ENCODE measurements around the gene AXIN2. TPM values are rescaled to one million over a fixed set of nuclear protein-coding genes. Genes with fewer than 3 reads are reported as not detected.

Gene AXIN2
- total and polyA plus RNA-seq, 3 donors from 2014 or later, result 18.1 to 26.3 (median 20.2) TPM

DNA sequence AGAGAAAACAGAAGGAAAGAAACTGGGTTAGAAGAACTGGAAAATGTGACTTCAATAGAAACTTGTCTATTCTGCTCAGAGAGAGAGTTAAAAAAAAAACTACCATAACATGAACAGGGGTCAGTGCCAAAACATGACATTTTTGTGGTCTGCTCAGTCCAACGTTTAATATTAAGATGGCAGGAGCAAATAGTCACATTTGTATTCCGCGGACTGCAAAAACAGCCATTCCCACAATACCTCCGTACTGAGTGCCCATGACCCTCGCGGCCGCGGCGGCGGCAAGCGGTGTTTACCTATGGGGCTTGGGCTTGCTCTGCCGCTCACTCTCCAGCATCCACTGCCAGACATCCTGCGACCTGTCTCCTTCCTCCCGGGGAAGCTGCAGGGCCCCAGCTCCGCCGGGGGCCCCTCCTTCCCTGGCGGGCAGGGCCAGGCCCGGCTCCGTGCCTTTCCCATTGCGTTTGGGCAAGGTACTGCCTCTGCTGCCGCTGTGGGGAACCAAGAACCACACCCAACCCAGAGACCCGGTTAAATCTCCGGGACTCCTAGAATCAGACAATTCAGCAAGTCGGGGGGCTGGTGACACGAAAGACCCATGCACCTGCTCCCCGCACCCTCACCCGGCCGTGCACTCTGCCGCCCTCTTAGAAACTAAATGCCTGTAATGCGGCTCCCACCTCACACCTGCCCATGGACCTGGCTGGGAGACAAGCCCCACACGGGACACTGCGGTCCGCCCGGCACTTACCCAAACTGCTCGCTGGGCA lies 24.7 kb downstream of the AXIN2 start:
- WGBS, 2 donors, result 48 to 70% methylated on average over 19 to 31 of the region's 35 CpGs
- Histone ChIP-seq H3K9me3 (no peaks in the 10 kb centered on the region), H3K36me3 (ENCODE audit: low read depth, missing control alignments) (no peaks in the 10 kb centered on the region), H3K4me1 (peaks cover 13% of the 10 kb centered on the region), H3K27me3 (no peaks in the 10 kb centered on the region), H3K27ac (no peak overlapping the region), H3K4me3 (peak overlapping the region; percentile 51 to 55)
- intact Hi-C loops (cut with DNase I; ENCODE audit: low total_unique reads), result no loop called here
- DNase-seq, result no peak
- TF ChIP-seq, protein P1, sequence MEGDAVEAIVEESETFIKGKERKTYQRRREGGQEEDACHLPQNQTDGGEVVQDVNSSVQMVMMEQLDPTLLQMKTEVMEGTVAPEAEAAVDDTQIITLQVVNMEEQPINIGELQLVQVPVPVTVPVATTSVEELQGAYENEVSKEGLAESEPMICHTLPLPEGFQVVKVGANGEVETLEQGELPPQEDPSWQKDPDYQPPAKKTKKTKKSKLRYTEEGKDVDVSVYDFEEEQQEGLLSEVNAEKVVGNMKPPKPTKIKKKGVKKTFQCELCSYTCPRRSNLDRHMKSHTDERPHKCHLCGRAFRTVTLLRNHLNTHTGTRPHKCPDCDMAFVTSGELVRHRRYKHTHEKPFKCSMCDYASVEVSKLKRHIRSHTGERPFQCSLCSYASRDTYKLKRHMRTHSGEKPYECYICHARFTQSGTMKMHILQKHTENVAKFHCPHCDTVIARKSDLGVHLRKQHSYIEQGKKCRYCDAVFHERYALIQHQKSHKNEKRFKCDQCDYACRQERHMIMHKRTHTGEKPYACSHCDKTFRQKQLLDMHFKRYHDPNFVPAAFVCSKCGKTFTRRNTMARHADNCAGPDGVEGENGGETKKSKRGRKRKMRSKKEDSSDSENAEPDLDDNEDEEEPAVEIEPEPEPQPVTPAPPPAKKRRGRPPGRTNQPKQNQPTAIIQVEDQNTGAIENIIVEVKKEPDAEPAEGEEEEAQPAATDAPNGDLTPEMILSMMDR (IDR thresholded peaks at IDR 0.05), result no peak

DNA sequence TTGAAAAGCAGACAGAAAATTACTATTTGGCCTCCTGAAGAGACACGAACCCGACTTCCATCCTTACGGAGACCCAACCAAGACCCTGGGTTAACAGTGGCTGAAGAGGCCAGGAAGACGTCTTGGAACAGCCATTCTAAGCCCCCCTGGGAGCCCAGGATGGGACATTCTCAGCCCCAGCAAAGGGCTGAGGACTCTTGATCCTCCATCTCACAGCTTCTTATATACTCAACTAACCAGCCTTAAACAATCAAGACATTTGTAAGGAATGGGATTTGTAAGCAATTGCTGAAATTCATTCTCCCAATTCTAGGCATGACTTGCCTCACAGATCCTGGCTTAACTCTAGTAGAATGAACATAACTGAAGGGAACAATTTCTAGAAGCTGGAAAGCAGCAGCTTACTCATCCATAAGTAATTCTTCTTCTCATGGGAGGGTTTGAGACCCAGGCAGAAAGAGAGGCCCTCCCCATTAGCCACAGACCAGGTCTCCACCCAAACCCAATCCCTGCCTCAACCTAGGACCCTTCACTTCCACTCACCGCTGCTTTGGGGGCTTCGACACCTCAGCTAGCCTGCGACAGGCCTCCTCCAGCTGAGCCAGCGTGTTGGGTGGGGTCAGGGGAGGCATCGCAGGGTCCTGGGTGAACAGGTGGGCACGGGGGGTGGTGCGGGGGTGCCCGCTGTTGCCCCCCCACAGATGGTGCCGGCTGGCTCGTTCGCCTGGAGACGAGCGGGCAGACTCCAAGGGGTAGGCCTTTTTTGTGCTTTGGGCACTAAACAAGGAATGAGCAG lies 25.5 kb downstream of the AXIN2 start:
- H3K4me1 ChIP-seq, result peaks cover 20% of the 10 kb centered on the region
- H3K27me3 ChIP-seq, result no peaks in the 10 kb centered on the region
- no peaks in the 10 kb centered on the region for H3K36me3 ChIP-seq (ENCODE audit: low read depth, missing control alignments)
- WGBS, 2 donors, result 60 to 89% methylated on average over 17 of the region's 17 CpGs
- intact Hi-C loops (cut with DNase I; ENCODE audit: low total_unique reads), result no loop called here
- no peak overlapping the region for H3K27ac ChIP-seq
- no peaks in the 10 kb centered on the region for H3K9me3 ChIP-seq
- TF ChIP-seq, protein P1 (IDR thresholded peaks at IDR 0.05), result no peak
- TF ChIP-seq POLR2A (IDR thresholded peaks at IDR 0.05), result no peak
- H3K4me3 ChIP-seq, result no peak overlapping the region
- no peak for DNase-seq

DNA sequence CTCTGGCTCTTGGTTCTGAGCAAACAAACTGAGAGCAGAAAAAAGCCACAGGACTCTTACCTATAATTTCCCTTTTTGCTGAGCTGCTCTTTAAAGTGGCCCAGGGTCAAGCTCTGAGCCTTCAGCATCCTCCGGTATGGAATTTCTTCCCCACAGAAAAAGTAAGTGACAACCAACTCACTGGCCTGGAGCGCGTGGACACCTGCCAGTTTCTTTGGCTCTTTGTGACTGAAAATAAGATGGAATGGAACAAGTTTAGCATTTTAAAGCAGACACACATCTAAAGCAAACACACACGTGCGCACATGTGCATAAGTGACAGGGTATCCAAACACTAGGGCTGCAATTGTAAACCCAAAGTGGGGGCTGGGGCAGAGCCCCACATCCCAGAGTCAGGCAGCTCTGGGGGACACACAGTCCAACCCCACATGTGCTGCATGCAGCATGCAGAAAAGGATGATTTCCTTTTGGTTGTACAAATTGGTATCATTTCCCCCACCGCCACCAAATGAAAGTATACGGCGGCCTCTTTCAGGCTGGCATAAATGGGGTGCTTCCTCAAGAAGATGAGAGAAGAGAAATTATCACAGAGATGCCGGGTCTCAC lies 27.5 kb downstream of the AXIN2 start:
- DNase-seq, result no peak

DNA sequence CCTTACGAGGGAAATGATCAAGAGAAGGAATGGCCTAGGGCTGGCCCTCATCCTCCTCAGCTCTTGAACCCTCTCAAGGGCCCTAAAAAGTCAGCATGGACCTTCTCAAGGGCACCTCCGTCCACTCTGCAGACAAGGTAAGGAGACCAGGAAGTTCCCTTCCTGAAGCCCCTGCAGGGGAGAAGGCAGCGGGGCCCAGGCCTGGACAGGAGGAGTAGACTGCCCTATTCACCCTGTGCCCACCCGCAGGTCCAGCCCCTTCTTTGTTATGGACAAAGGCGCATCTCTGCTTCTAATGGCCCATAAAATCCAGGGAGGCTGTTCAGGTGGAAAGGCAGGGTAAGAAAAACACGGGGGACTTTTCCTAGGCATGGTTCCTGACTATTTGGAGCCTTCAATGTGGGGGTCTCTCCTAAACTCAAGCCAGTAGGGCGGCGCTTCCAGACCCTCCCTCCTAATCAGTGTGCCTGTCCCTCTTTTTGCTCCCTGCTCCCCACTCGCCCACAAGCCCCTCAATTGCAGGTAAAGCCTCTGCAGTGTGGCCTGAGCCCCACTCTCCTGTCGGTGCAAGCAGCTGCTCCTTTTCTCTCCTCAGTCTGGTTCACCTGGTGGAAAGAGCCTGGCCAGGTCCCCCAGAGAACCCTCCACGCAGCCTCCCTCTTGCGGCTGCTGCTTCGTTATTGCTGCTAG lies 28.2 kb downstream of the AXIN2 start:
- intact Hi-C loops (cut with DNase I; ENCODE audit: low total_unique reads), result no loop called here
- Histone ChIP-seq H3K4me3 (no peak overlapping the region), H3K27me3 (no peaks in the 10 kb centered on the region), H3K4me1 (peaks cover 24% of the 10 kb centered on the region), H3K9me3 (no peaks in the 10 kb centered on the region), H3K27ac (no peak overlapping the region), H3K36me3 (ENCODE audit: low read depth, missing control alignments) (no peaks in the 10 kb centered on the region)
- TF ChIP-seq, protein P1 (IDR thresholded peaks at IDR 0.05), result no peak
- TF ChIP-seq POLR2A (IDR thresholded peaks at IDR 0.05), result no peak
- WGBS, 2 donors, result 82 to 91% methylated on average over 11 to 13 of the region's 13 CpGs
- DNase-seq, result no peak

More for the DNA sequence above, 27.5 kb downstream of the AXIN2 start:
- no peak overlapping the region for H3K27ac ChIP-seq
- no peaks in the 10 kb centered on the region for H3K9me3 ChIP-seq
- no peak overlapping the region for H3K4me3 ChIP-seq
- peaks cover 24% of the 10 kb centered on the region for H3K4me1 ChIP-seq
- H3K36me3 ChIP-seq (ENCODE audit: low read depth, missing control alignments), result no peaks in the 10 kb centered on the region
- WGBS, 2 donors, result 87 to 91% methylated on average over 9 of the region's 9 CpGs
- no peak for TF ChIP-seq POLR2A (IDR thresholded peaks at IDR 0.05)
- TF ChIP-seq, protein P1 (IDR thresholded peaks at IDR 0.05), result no peak
- intact Hi-C loops (cut with DNase I; ENCODE audit: low total_unique reads), result no loop called here
- no peaks in the 10 kb centered on the region for H3K27me3 ChIP-seq

All from testis (tissue), 3 donors.